Neuronal stem cell (in vitro differentiated cells): ENCODE measurements around the gene FIS1.
"Not testable (repeated sequence)": the region's sequence is repeated elsewhere in the genome, so short reads cannot be mapped to it uniquely, and the experiment has no call there.

ENCODE experiments used
- DNase-seq: peaks from one replicate; pipeline ENCODE4 v3.0.0-alpha.2; 2013; ENCODE audit warnings: low spot score
- H2AFZ ChIP-seq: one replicate; pipeline ENCODE4 v1.6.1; 2013; ENCODE audit warnings: mild to moderate bottlenecking, low read length, inconsistent platforms
- H2AK5ac ChIP-seq: 2 replicates; pipeline ENCODE4 v1.6.1; 2013; ENCODE audit warnings: low read depth, mild to moderate bottlenecking, inconsistent platforms, low read length, moderate library complexity, mixed read lengths
- H2BK120ac ChIP-seq: 2 replicates; pipeline ENCODE4 v1.6.1; 2013; ENCODE audit warnings: low read depth, mild to moderate bottlenecking, inconsistent platforms, low read length, moderate library complexity, mixed read lengths
- H2BK12ac ChIP-seq: one replicate; pipeline ENCODE4 v1.6.1; 2013; ENCODE audit warnings: low read length, inconsistent platforms
- H2BK15ac ChIP-seq: 2 replicates; pipeline ENCODE4 v1.6.1; 2013; ENCODE audit warnings: mild to moderate bottlenecking, low read length, inconsistent platforms, mixed read lengths
- H2BK5ac ChIP-seq: one replicate; pipeline ENCODE4 v1.6.1; 2013; ENCODE audit warnings: inconsistent platforms, mild to moderate bottlenecking, low read length, moderate library complexity
- H3K14ac ChIP-seq: one replicate; pipeline ENCODE4 v1.6.1; 2013; ENCODE audit warnings: low read length, inconsistent platforms
- H3K18ac ChIP-seq: 2 replicates; pipeline ENCODE4 v1.6.1; 2013; ENCODE audit warnings: low read length, inconsistent platforms
- H3K23ac ChIP-seq: 2 replicates; pipeline ENCODE4 v1.6.1; 2013; ENCODE audit warnings: low read depth, mild to moderate bottlenecking, mixed read lengths, low read length, inconsistent platforms; ENCODE audit not compliant: poor library complexity
- H3K27ac ChIP-seq: replicated peaks from 3 replicates; pipeline ENCODE4 v1.5.1; 2013; ENCODE audit warnings: low read length, inconsistent platforms
- H3K27me3 ChIP-seq, 3 experiments: 2 replicates each; pipeline ENCODE4 v1.6.1; 2013; ENCODE audit warnings: low read length in 3 of 3, mild to moderate bottlenecking in 2 of 3, inconsistent platforms in 1 of 3, low read depth in 1 of 3, mixed read lengths in 1 of 3, moderate library complexity in 1 of 3; ENCODE audit not compliant: control insufficient read depth in 3 of 3, insufficient read depth in 3 of 3
- H3K36me3 ChIP-seq, 2 donors: replicated peaks in 1 of 2; 2 replicates each; pipeline ENCODE4 v1.6.1; 2013; ENCODE audit warnings: low read length in 2 of 2; ENCODE audit not compliant: control insufficient read depth in 2 of 2, insufficient read depth in 2 of 2
- H3K4ac ChIP-seq: 2 replicates; pipeline ENCODE4 v1.6.1; 2013; ENCODE audit warnings: inconsistent platforms, mild to moderate bottlenecking, low read length, moderate library complexity
- H3K4me1 ChIP-seq, 2 donors: 1 replicate in 1 of 2; 2 replicates in 1 of 2; pipeline ENCODE4 v1.6.1; 2013; ENCODE audit warnings: low read length in 2 of 2, low read depth in 1 of 2; ENCODE audit not compliant: control insufficient read depth in 2 of 2, insufficient read depth in 1 of 2
- H3K4me2 ChIP-seq: one replicate; pipeline ENCODE4 v1.6.1; 2013; ENCODE audit warnings: mild to moderate bottlenecking, low read length, inconsistent platforms; ENCODE audit not compliant: insufficient read depth, poor library complexity, severe bottlenecking
- H3K4me3 ChIP-seq, 2 donors: 2 replicates each; pipeline ENCODE4 v1.5.1; 2013; ENCODE audit warnings: low read length in 2 of 2, mild to moderate bottlenecking in 2 of 2, inconsistent platforms in 1 of 2, moderate library complexity in 1 of 2
- H3K79me1 ChIP-seq: one replicate; pipeline ENCODE4 v1.6.1; 2013; ENCODE audit warnings: low read depth, mild to moderate bottlenecking, inconsistent platforms, low read length, moderate library complexity
- H3K9ac ChIP-seq: one replicate; pipeline ENCODE4 v1.6.1; 2013; ENCODE audit warnings: mild to moderate bottlenecking, low read depth, low read length, inconsistent platforms; ENCODE audit not compliant: poor library complexity
- H3K9me3 ChIP-seq, 2 donors: replicated peaks in 1 of 2; 2 replicates each; pipeline versions ENCODE3 to v1.6.1; 2013; ENCODE audit warnings: low read length in 2 of 2, mild to moderate bottlenecking in 2 of 2, inconsistent platforms in 1 of 2, low read depth in 1 of 2, mixed read lengths in 1 of 2, moderate library complexity in 1 of 2; ENCODE audit not compliant: control insufficient read depth in 2 of 2, insufficient read depth in 1 of 2
- H4K8ac ChIP-seq: one replicate; pipeline ENCODE4 v1.6.1; 2013; ENCODE audit warnings: low read depth, mild to moderate bottlenecking, inconsistent platforms, low read length, moderate library complexity
- H4K91ac ChIP-seq: one replicate; pipeline ENCODE4 v1.6.1; 2013; ENCODE audit warnings: low read length, low read depth, mild to moderate bottlenecking, inconsistent platforms; ENCODE audit not compliant: poor library complexity
- WGBS, 2 donors: extraction: QIAGEN DNeasy Blood & Tissue Kit; methylation state at CpG; one replicate each; pipeline ENCODE4 v1.1.7; 2013; ENCODE audit warnings: missing lambda C conversion rate in 2 of 2, mixed read lengths in 1 of 2; ENCODE audit not compliant: insufficient read length in 2 of 2, insufficient replicate concordance in 1 of 2; ENCODE audit errors: extremely low coverage in 2 of 2; 5-methylcytosine and 5-hydroxymethylcytosine counted together

The FIS1 gene

GRCh38 chr7:101200862-101201599, 43.9 kb downstream of the FIS1 start, which contains the start of gene MOGAT3:
TSS of gene MOGAT3 (minus strand) at chr7:101201036. CDS start at chr7:101200854, 182 bp downstream.
- H2AFZ ChIP-seq, result peak within 1 kb of the TSS; percentile 69
- peak within 1 kb of the TSS; percentile 73 for H3K4me2 ChIP-seq
- peak within 1 kb of the TSS; percentile 84 for H3K9ac ChIP-seq
- no peaks in the 10 kb centered on the region for H3K79me1 ChIP-seq
- no peak within 1 kb of the TSS for H2BK5ac ChIP-seq
- H3K36me3 ChIP-seq, result no peaks in the 10 kb centered on the region
- H2BK12ac ChIP-seq, result peak within 1 kb of the TSS; percentile 94
- peak within 1 kb of the TSS; percentile 91 for H3K18ac ChIP-seq
- peaks cover 9 to 36% (median 31%) of the 10 kb centered on the region in 3 experiments for H3K27me3 ChIP-seq
- H3K4ac ChIP-seq, result peak within 1 kb of the TSS; percentile 37
- no CpG with 5 or more reads among the region's 21 CpGs for WGBS, 2 donors
- H2AK5ac ChIP-seq, result peak within 1 kb of the TSS; percentile 79
- peak within 1 kb of the TSS in 1 of 2 donors; percentile 69 for H3K4me3 ChIP-seq
- H3K23ac ChIP-seq, result peak within 1 kb of the TSS; percentile 89
- H4K8ac ChIP-seq, result no peak within 1 kb of the TSS
- H3K4me1 ChIP-seq, result peaks cover 3 to 15% of the 10 kb centered on the region in 2 donors
- no peak within 1 kb of the TSS for H2BK120ac ChIP-seq
- H3K14ac ChIP-seq, result no peak within 1 kb of the TSS
- no peak for DNase-seq
- no peak within 1 kb of the TSS for H4K91ac ChIP-seq
- no peaks in the 10 kb centered on the region for H3K9me3 ChIP-seq
- H2BK15ac ChIP-seq, result peak within 1 kb of the TSS; percentile 85
- no peak within 1 kb of the TSS for H3K27ac ChIP-seq

- Histone ChIP-seq H2BK15ac (peak overlapping the region; percentile 9), H3K4me2 (no peak overlapping the region), H3K9ac (no peak overlapping the region), H2BK5ac (no peak overlapping the region), H3K4ac (no peak overlapping the region), H3K79me1 (no peaks in the 10 kb centered on the region), H2BK120ac (no peak overlapping the region), H3K36me3 (no peaks in the 10 kb centered on the region), H3K14ac (no peak overlapping the region), H2AFZ (peak overlapping the region; percentile 50), H3K23ac (no peak overlapping the region), H3K27ac (no peak overlapping the region), H3K18ac (no peak overlapping the region), H4K8ac (no peak overlapping the region), H4K91ac (no peak overlapping the region), H2AK5ac (no peak overlapping the region), H3K27me3 (peaks cover 9 to 36% (median 31%) of the 10 kb centered on the region in 3 experiments), H3K4me1 (peaks cover 3 to 15% of the 10 kb centered on the region in 2 donors), H2BK12ac (no peak overlapping the region), H3K9me3 (no peaks in the 10 kb centered on the region), H3K4me3 (no peak overlapping the region)
- WGBS, 2 donors, result no CpG with 5 or more reads among the region's 2 CpGs
- DNase-seq, result no peak
These were observed 44.4 kb downstream of the FIS1 start for GRCh38 chr7:101200504-101200861.

GRCh38 chr7:101199522-101199921, 45.4 kb downstream of the FIS1 start:
- H3K27me3 ChIP-seq, result peaks cover 9 to 38% (median 33%) of the 10 kb centered on the region in 3 experiments
- H2BK5ac ChIP-seq, result not testable (repeated sequence)

GRCh38 chr7:101198476-101198875, 46.4 kb downstream of the FIS1 start:
- Histone ChIP-seq H3K18ac (no peak overlapping the region), H2AFZ (no peak overlapping the region), H3K27me3 (peaks cover 9 to 35% (median 32%) of the 10 kb centered on the region in 3 experiments), H2BK12ac (no peak overlapping the region), H3K27ac (no peak overlapping the region), H3K14ac (no peak overlapping the region), H4K8ac (no peak overlapping the region), H2BK120ac (no peak overlapping the region), H3K23ac (no peak overlapping the region), H2AK5ac (no peak overlapping the region), H3K9me3 (no peaks in the 10 kb centered on the region), H3K4me1 (peaks cover 3 to 15% of the 10 kb centered on the region in 2 donors), H3K9ac (no peak overlapping the region), H3K36me3 (no peaks in the 10 kb centered on the region), H3K4me3 (no peak overlapping the region), H3K4me2 (no peak overlapping the region), H3K4ac (no peak overlapping the region), H2BK15ac (no peak overlapping the region), H2BK5ac (no peak overlapping the region), H3K79me1 (no peaks in the 10 kb centered on the region), H4K91ac (no peak overlapping the region)
- WGBS, 2 donors, result no CpG with 5 or more reads among the region's 14 CpGs
- no peak for DNase-seq

More at GRCh38 chr7:101199522-101199921, 45.4 kb downstream of the FIS1 start:
- peaks cover 3 to 15% of the 10 kb centered on the region in 2 donors for H3K4me1 ChIP-seq
- H3K9ac ChIP-seq, H2BK12ac ChIP-seq, H2BK15ac ChIP-seq, H3K14ac ChIP-seq, H3K18ac ChIP-seq, H2BK120ac ChIP-seq, H3K9me3 ChIP-seq, H3K27ac ChIP-seq, DNase-seq, H3K4me3 ChIP-seq, H4K91ac ChIP-seq, H3K4me2 ChIP-seq, H2AFZ ChIP-seq, H4K8ac ChIP-seq, H3K36me3 ChIP-seq, H3K4ac ChIP-seq, H3K23ac ChIP-seq, H2AK5ac ChIP-seq, H3K79me1 ChIP-seq: not testable (repeated sequence)
- no CpG with 5 or more reads among the region's 10 CpGs for WGBS, 2 donors
